Panc1 (cell line): ENCODE data around the gene RPL41. TPM values are rescaled to one million over a fixed set of nuclear protein-coding genes. Genes with fewer than 3 reads are reported as not detected.

Experiments
- ATAC-seq: fragments of 200-7000 bp; cut with Tn5 transposase; 2 replicates; pipeline ENCODE4 v1.9.1; 2020; ENCODE audit warnings: mild to moderate bottlenecking, moderate library complexity
- BruUV-seq: library from RNA; stranded (reverse); fragments of 400-500 nt; replicated peaks from 2 replicates; lab custom pipeline; 2021; lab: Mats Ljungman, UMichigan
- CTCF ChIA-PET: fragments of 300-600 bp; sonication (Branson Sonifier 250); formaldehyde crosslinking; loops from one replicate; lab custom pipeline; 2022; ENCODE audit warnings: antibody characterized with exemption; lab: Charles Lee
- POLR2A ChIA-PET: fragments of 300-600 bp; sonication (Branson Sonifier 250); formaldehyde crosslinking; loops from one replicate; lab custom pipeline; 2022; ENCODE audit warnings: antibody characterized with exemption; lab: Charles Lee
- DNase-seq: peaks from one replicate; pipeline ENCODE4 v3.0.0-alpha.2; 2010; ENCODE audit warnings: low read depth, low spot score
- H3K27ac ChIP-seq: 2 replicates; pipeline ENCODE4 v1.5.1; 2011; ENCODE audit warnings: mild to moderate bottlenecking, low read length, inconsistent platforms
- H3K27me3 ChIP-seq: fragments of 200-500 bp; sonication (Bioruptor generic); 2 replicates; pipeline ENCODE4 v1.6.0; 2014; ENCODE audit warnings: low read length, inconsistent platforms; ENCODE audit not compliant: control insufficient read depth, insufficient read depth
- H3K36me3 ChIP-seq: fragments of 200-500 bp; sonication (Bioruptor generic); 2 replicates; pipeline ENCODE4 v1.5.1; 2014; ENCODE audit warnings: inconsistent platforms, mild to moderate bottlenecking, low read length, moderate library complexity; ENCODE audit not compliant: control insufficient read depth, insufficient read depth
- H3K4me1 ChIP-seq: 2 replicates; pipeline ENCODE4 v1.5.1; 2011; ENCODE audit warnings: inconsistent platforms, mild to moderate bottlenecking, low read length, moderate library complexity; ENCODE audit not compliant: control insufficient read depth, insufficient read depth
- H3K4me3 ChIP-seq, 2 experiments: 2 replicates each; pipeline ENCODE4 v1.5.1; 2011 to 2012; ENCODE audit warnings: low read depth in 2 of 2, low read length in 2 of 2, mild to moderate bottlenecking in 2 of 2, inconsistent platforms in 1 of 2, moderate library complexity in 1 of 2
- H3K9me3 ChIP-seq: fragments of 200-500 bp; sonication (Bioruptor generic); 2 replicates; pipeline ENCODE4 v1.5.1; 2014; ENCODE audit warnings: low read depth, mild to moderate bottlenecking, inconsistent platforms, low read length, moderate library complexity; ENCODE audit not compliant: control insufficient read depth, insufficient read depth
- CTCF ChIP-seq: fragments of 450-650 bp; IDR thresholded peaks from 2 replicates; pipeline ENCODE4 v1.5.1; 2017; ENCODE audit warnings: mild to moderate bottlenecking
- POLR2AphosphoS5 ChIP-seq: IDR thresholded peaks from 2 replicates; pipeline ENCODE4 v1.6.1; 2012; ENCODE audit warnings: mild to moderate bottlenecking, low read depth, low read length, moderate library complexity
- REST ChIP-seq, 2 experiments: IDR thresholded peaks; 2 replicates each; pipeline ENCODE4 v1.6.1; 2011 to 2012; ENCODE audit warnings: low read depth in 2 of 2, control low read depth in 1 of 2, low read length in 1 of 2, mild to moderate bottlenecking in 1 of 2, moderate library complexity in 1 of 2; ENCODE audit not compliant: insufficient read depth in 1 of 2
- SIN3A ChIP-seq: IDR thresholded peaks from 2 replicates; pipeline ENCODE4 v1.6.1; 2012; ENCODE audit warnings: low read depth, mild to moderate bottlenecking, low read length, moderate library complexity, borderline replicate concordance; ENCODE audit not compliant: insufficient read depth
- TCF7L2 ChIP-seq: IDR thresholded peaks from 2 replicates; pipeline ENCODE4 v1.6.1; 2011; ENCODE audit warnings: mild to moderate bottlenecking, low read depth, low read length, inconsistent platforms
- in situ Hi-C: cut with HindIII; loops from 2 replicates; pipeline ENCODE4 v1.10.0; 2016; ENCODE audit warnings: low sequenced_read_pairs, low pct_unique_long_range_greater_than_20kb
- intact Hi-C: fragments of 100-400 bp; cut with micrococcal nuclease; formaldehyde crosslinking; loops from one replicate; pipeline ENCODE4 v1.10.0; 2022; ENCODE audit not compliant: unreplicated experiment
- total RNA-seq: library from RNA; stranded (reverse); gene quantifications from one replicate; pipeline ENCODE4 v1.2.1, GENCODE V29; 2021; ENCODE audit not compliant: unreplicated experiment

RPL41 gene
- total RNA-seq, 1 experiment from 2014 or later: 2,264 TPM

- Histone ChIP-seq H3K9me3 (no peaks in the 10 kb centered on the region), H3K4me1 (no peaks in the 10 kb centered on the region), H3K27ac (no peak overlapping the region), H3K36me3 (no peaks in the 10 kb centered on the region), H3K4me3 (no peak overlapping the region), H3K27me3 (no peaks in the 10 kb centered on the region)
- BruUV-seq: no TSS peak
- in situ Hi-C loops: no loop called here
- DNase-seq (no peak), ATAC-seq (no peak)
- ChIA-PET CTCF (no interaction called here), POLR2A (no interaction called here)
- no peak for TF ChIP-seq SIN3A
- intact Hi-C loops: no loop called here
These were observed 29.8 kb upstream of the RPL41 start for GRCh38 chr12:56086608-56087007.

DNA sequence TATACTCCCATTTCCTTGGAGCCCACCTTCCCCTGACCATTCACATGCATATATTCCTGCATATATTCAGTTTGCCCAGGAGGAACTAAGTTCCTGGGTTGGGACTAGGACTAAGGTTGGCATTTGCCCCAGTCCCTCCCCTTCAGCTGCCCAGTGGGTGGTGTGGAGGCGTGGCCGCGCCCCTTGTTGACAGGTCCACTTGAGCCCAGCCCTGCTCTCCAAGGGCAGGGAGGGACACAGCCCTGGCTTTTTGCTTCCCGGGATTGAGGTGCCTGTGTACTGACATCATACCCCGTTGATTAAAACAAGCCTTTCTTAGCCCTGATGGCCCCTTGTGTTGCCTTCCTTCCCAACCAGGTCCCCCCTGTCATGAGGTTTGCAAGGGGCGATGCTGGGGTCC is 29.2 kb upstream of the RPL41 start:
- no peak for ATAC-seq
- no peaks in the 10 kb centered on the region for H3K27me3 ChIP-seq
- no peaks in the 10 kb centered on the region for H3K36me3 ChIP-seq
- no peak for DNase-seq
- H3K27ac ChIP-seq: no peak overlapping the region
- POLR2A ChIA-PET: no interaction called here
- CTCF ChIA-PET: no interaction called here
- TF ChIP-seq TCF7L2: no peak
- TF ChIP-seq CTCF: no peak
- no peak for TF ChIP-seq POLR2AphosphoS5
- TF ChIP-seq REST (IDR thresholded peaks at IDR 0.05; ENCODE audit: insufficient read depth in 1 of 2, low read depth in 2 of 2, low read length in 1 of 2): no peak
- TF ChIP-seq SIN3A: no peak
- in situ Hi-C loops: no loop called here
- no peaks in the 10 kb centered on the region for H3K4me1 ChIP-seq
- no peak overlapping the region for H3K4me3 ChIP-seq
- BruUV-seq: no TSS peak
- intact Hi-C loops: no loop called here
- H3K9me3 ChIP-seq: no peaks in the 10 kb centered on the region

GRCh38 chr12:56097738-56098137 is 18.7 kb upstream of the RPL41 start:
- TF ChIP-seq CTCF (no peak), SIN3A (no peak)
- H3K4me1 ChIP-seq: no peaks in the 10 kb centered on the region
- ChIA-PET CTCF (interaction anchor here (0.7 kb wide), 2 partner anchors 12 to 101 kb away, joined by 3 to 7 read pairs; no protein-coding TSS in a partner anchor), POLR2A (interaction anchor here (0.6 kb wide), 1 partner anchor 94 kb away, joined by 3 read pairs; no protein-coding TSS in a partner anchor)
- in situ Hi-C loops (no loop called here), intact Hi-C loops (no loop called here)
- H3K27ac ChIP-seq: no peak overlapping the region
- H3K4me3 ChIP-seq: no peak overlapping the region
- H3K27me3 ChIP-seq: no peaks in the 10 kb centered on the region; the same call in 1 of the 2 replicates
- H3K36me3 ChIP-seq: no peaks in the 10 kb centered on the region
- H3K9me3 ChIP-seq: no peaks in the 10 kb centered on the region
- no peak for DNase-seq
- BruUV-seq: no TSS peak
- ATAC-seq: no peak
